ENCODE data around the gene C12orf42. TPM values are rescaled to one million over a fixed set of nuclear protein-coding genes. Genes with fewer than 3 reads are reported as not detected.

The C12orf42 gene
- total RNA-seq, 1 donor from 2014 or later = not detected

GRCh38 chr12:103314786-103315185 lies 181.0 kb downstream of the C12orf42 start:
- H3K4me3 ChIP-seq = no peak overlapping the region
- no peak for DNase-seq
- intact Hi-C loops (cut with micrococcal nuclease) = no loop called here
- H3K9me3 ChIP-seq (replicated peaks) = peaks cover 19% of the 10 kb centered on the region
- no peaks in the 10 kb centered on the region for H3K4me1 ChIP-seq
- no peaks in the 10 kb centered on the region for H3K36me3 ChIP-seq
- TF ChIP-seq CTCF (IDR thresholded peaks at IDR 0.05; ENCODE audit: borderline replicate concordance) = no peak
- H3K27me3 ChIP-seq (ENCODE audit: low read depth) = no peaks in the 10 kb centered on the region
- no peak overlapping the region for H3K27ac ChIP-seq (replicated peaks)

- Histone ChIP-seq H3K27ac (replicated peaks) (no peak overlapping the region), H3K4me1 (no peaks in the 10 kb centered on the region), H3K4me3 (no peak overlapping the region), H3K36me3 (no peaks in the 10 kb centered on the region), H3K9me3 (replicated peaks) (peaks cover 12% of the 10 kb centered on the region), H3K27me3 (ENCODE audit: low read depth) (no peaks in the 10 kb centered on the region)
- no peak for DNase-seq
- intact Hi-C loops (cut with micrococcal nuclease) = no loop called here
- no peak for TF ChIP-seq CTCF (IDR thresholded peaks at IDR 0.05; ENCODE audit: borderline replicate concordance)
Measured at GRCh38 chr12:103313894-103314293, 181.9 kb downstream of the C12orf42 start.

GRCh38 chr12:103312742-103313354 lies 182.9 kb downstream of the C12orf42 start:
- Histone ChIP-seq H3K27ac (replicated peaks) (no peak overlapping the region), H3K4me1 (no peaks in the 10 kb centered on the region), H3K9me3 (replicated peaks) (peaks cover 12% of the 10 kb centered on the region), H3K4me3 (no peak overlapping the region), H3K27me3 (ENCODE audit: low read depth) (no peaks in the 10 kb centered on the region), H3K36me3 (no peaks in the 10 kb centered on the region)
- no peak for DNase-seq
- no peak for TF ChIP-seq CTCF (IDR thresholded peaks at IDR 0.05; ENCODE audit: borderline replicate concordance)
- intact Hi-C loops (cut with micrococcal nuclease) = no loop called here

GRCh38 chr12:103310546-103311270 lies 185.1 kb downstream of the C12orf42 start:
- no peak for TF ChIP-seq CTCF (IDR thresholded peaks at IDR 0.05; ENCODE audit: borderline replicate concordance)

GRCh38 chr12:103308396-103308795 lies 187.4 kb downstream of the C12orf42 start:
- Histone ChIP-seq H3K9me3 (replicated peaks) (no peaks in the 10 kb centered on the region), H3K4me1 (no peaks in the 10 kb centered on the region), H3K4me3 (no peak overlapping the region), H3K36me3 (no peaks in the 10 kb centered on the region), H3K27ac (replicated peaks) (no peak overlapping the region), H3K27me3 (ENCODE audit: low read depth) (no peaks in the 10 kb centered on the region)
- TF ChIP-seq CTCF (IDR thresholded peaks at IDR 0.05; ENCODE audit: borderline replicate concordance) = no peak
- DNase-seq = no peak
- intact Hi-C loops (cut with micrococcal nuclease) = no loop called here

More at GRCh38 chr12:103310546-103311270, 185.1 kb downstream of the C12orf42 start:
- DNase-seq = no peak
- no peaks in the 10 kb centered on the region for H3K4me1 ChIP-seq
- no peaks in the 10 kb centered on the region for H3K9me3 ChIP-seq (replicated peaks)
- no peak overlapping the region for H3K27ac ChIP-seq (replicated peaks)
- H3K4me3 ChIP-seq = no peak overlapping the region
- intact Hi-C loops (cut with micrococcal nuclease) = no loop called here
- no peaks in the 10 kb centered on the region for H3K36me3 ChIP-seq
- no peaks in the 10 kb centered on the region for H3K27me3 ChIP-seq (ENCODE audit: low read depth)
